Kidney (tissue), 14 donors: Measurements from ENCODE around the gene KCNK5. TPM values are rescaled to one million over a fixed set of nuclear protein-coding genes. Genes with fewer than 3 reads are reported as not detected.

Source experiments
- DNase-seq, 5 donors: peaks; one replicate each; pipeline ENCODE4 v3.0.0-alpha.2; 2013 to 2020
- FAIRE-seq: peaks from 2 replicates; lab custom pipeline; 2012; peaks lifted over from hg19 to GRCh38; lab: Jason Lieb, UNC
- H3K27ac ChIP-seq, 2 donors: one replicate each; pipeline ENCODE4 v1.7.0; 2013; ENCODE audit warnings: low read depth in 2 of 2, low read length in 2 of 2, inconsistent platforms in 1 of 2
- H3K27me3 ChIP-seq: one replicate; pipeline ENCODE4 v1.7.1; 2013; ENCODE audit warnings: low read length, inconsistent platforms; ENCODE audit not compliant: control insufficient read depth, insufficient read depth
- H3K36me3 ChIP-seq, 3 donors: one replicate each; pipeline versions ENCODE4 v1.7.0 to v1.7.1; 2013; ENCODE audit warnings: low read length in 3 of 3, control low read depth in 1 of 3, inconsistent platforms in 1 of 3; ENCODE audit not compliant: insufficient read depth in 3 of 3, control insufficient read depth in 2 of 3
- H3K4me1 ChIP-seq, 3 donors: one replicate each; pipeline versions ENCODE4 v1.7.0 to v1.7.1; 2013; ENCODE audit warnings: low read length in 3 of 3, inconsistent platforms in 1 of 3, low read depth in 1 of 3; ENCODE audit not compliant: control insufficient read depth in 2 of 3, insufficient read depth in 2 of 3
- H3K4me3 ChIP-seq, 3 donors: one replicate each; pipeline versions ENCODE4 v1.7.0 to v1.8.1; 2013; ENCODE audit warnings: low read length in 3 of 3, control low read depth in 1 of 3, inconsistent platforms in 1 of 3
- H3K9ac ChIP-seq, 3 donors: one replicate each; pipeline versions ENCODE4 v1.7.0 to v1.7.1; 2013; ENCODE audit warnings: low read length in 3 of 3, control low read depth in 1 of 3, inconsistent platforms in 1 of 3
- H3K9me3 ChIP-seq, 3 donors: one replicate each; pipeline versions ENCODE4 v1.7.0 to v1.7.1; 2013; ENCODE audit warnings: low read length in 3 of 3, control low read depth in 1 of 3, inconsistent platforms in 1 of 3; ENCODE audit not compliant: control insufficient read depth in 2 of 3, insufficient read depth in 1 of 3
- CTCF ChIP-seq: IDR thresholded peaks from 3 replicates; pipeline ENCODE4 v1.5.1; 2012; ENCODE audit warnings: mild to moderate bottlenecking, moderate library complexity, borderline replicate concordance; ENCODE audit not compliant: insufficient read depth; ENCODE audit errors: extremely low read depth
- intact Hi-C: fragments of 100-400 bp; cut with DNase I; formaldehyde crosslinking; loops from one replicate; pipeline ENCODE4 v1.11.1; 2022
- polyA plus RNA-seq: library from polyadenylated mRNA; stranded (reverse); fragments of 350-450 nt; fragmentation: Illumina TruSeq; extraction: RNeasy Lipid Tissue Mini Kit (QIAGEN cat#74804); gene quantifications from one replicate; pipeline ENCODE4 v1.2.3, GENCODE V29; 2014; ENCODE audit warnings: low read depth, low replicate concordance; ENCODE audit not compliant: insufficient read depth
- total RNA-seq: library from RNA; stranded (reverse); fragmentation: NEBNext Ultra II Directional; extraction: Animal tissue kit (Norgen Biotek cat#: 25700); gene quantifications from one replicate; pipeline ENCODE4 v1.2.1, GENCODE V29; 2021
- donor health status: control.
- donor health status: control.
- donor health status: control.
- donor health status: control.
- donor health status: control.
- donor health status: DM: yes; HTN: yes; CAD: no.
- donor health status: Normal renal cell carcinoma (clear cell type).

KCNK5 gene
- total and polyA plus RNA-seq, 2 donors from 2014 or later, result 48.4 to 77.0 TPM

DNA sequence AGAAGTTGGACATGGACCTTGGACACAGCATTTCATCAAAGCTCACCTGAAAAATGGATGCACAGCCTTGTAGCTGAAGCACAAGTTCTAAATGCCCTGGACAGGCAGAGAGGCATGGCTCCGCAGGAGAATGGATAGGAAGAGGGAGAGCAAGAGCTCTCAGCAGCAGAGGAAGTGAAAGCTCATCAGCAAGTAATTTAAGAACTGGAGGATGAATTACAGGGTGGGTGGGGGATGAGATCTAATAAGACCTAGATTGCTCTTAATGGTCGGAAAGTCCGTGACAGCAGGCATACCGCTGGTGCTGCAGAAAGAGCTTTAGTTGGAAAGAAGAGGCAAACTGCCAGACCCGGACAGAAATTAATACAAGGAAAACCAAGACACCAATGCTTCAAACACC is 77.0 kb downstream of the KCNK5 start:
- intact Hi-C loops, result no loop called here
- peak in 3 of 5 donors; percentile 17 to 78 (median 51) for DNase-seq

DNA sequence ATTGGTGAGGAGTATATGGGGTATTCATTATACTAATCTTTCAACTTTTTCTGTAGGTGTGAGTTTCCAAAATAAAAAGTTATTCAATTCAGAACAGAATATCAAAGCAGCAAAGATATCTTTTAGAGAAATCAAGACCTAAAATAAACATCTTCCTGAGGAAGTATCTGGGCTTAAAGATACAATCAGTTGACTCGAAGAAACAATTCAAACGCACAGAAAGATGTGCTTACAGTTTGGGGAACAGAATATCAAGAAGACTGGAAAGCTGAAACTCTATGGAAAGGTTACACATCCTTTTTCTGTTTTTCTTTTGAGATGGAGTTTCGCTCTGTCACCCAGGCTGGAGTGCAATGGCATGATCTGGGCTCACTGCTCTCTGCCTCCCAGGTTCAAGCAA is 78.1 kb downstream of the KCNK5 start:
- H3K4me3 ChIP-seq, result no peak overlapping the region
- FAIRE-seq (no peak), DNase-seq (no peak)
- no peak overlapping the region for H3K27ac ChIP-seq
- no peak for TF ChIP-seq CTCF
- no peak overlapping the region for H3K9ac ChIP-seq
- H3K27me3 ChIP-seq, result peaks cover 2% of the 10 kb centered on the region
- H3K36me3 ChIP-seq, result no peaks in the 10 kb centered on the region
- no peaks in the 10 kb centered on the region for H3K4me1 ChIP-seq
- intact Hi-C loops, result no loop called here
- no peaks in the 10 kb centered on the region for H3K9me3 ChIP-seq

More for the DNA sequence above, 77.0 kb downstream of the KCNK5 start:
- Histone ChIP-seq H3K4me3 (no peak overlapping the region), H3K36me3 (no peaks in the 10 kb centered on the region), H3K9ac (no peak overlapping the region), H3K27me3 (peaks cover 2% of the 10 kb centered on the region), H3K4me1 (no peaks in the 10 kb centered on the region), H3K27ac (no peak overlapping the region), H3K9me3 (no peaks in the 10 kb centered on the region)
- FAIRE-seq, result no peak
- no peak for TF ChIP-seq CTCF

DNA sequence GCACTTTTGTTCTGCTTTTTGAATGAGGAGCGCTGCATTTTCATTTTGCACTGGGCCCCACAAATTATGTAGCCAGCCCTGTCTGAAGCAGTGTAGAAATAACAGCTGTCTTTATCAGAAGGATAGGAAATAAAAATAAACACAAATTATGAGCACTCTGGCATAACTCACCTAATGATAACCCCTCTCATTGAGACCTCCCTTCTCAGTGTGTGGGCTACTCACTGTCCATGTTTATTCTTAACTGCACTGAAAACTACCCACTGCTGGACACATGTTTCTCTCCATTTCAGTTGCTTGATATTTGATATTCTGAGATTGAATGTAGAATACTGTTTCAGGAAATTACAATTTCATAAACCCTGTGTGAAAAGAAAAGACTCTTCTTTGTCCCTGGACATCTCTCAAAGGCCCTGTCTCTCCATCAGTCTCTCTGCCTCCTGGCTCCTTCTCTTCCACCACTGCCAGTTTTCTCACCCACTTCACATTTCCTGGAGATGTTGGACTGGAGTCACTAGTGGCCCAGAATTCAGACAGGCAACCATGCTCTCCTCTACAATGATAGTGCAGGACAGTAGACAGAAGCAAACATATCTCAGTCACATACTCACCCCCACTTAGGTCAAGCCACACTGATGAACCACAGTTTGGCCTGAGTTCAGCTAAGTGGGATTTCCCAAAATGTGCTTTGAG is 84.6 kb downstream of the KCNK5 start:
- no peaks in the 10 kb centered on the region for H3K27me3 ChIP-seq
- H3K27ac ChIP-seq, result no peak overlapping the region
- FAIRE-seq (no peak), DNase-seq (no peak)
- no peak overlapping the region for H3K4me3 ChIP-seq
- no peaks in the 10 kb centered on the region for H3K9me3 ChIP-seq
- TF ChIP-seq CTCF, result no peak
- intact Hi-C loops, result no loop called here
- no peaks in the 10 kb centered on the region for H3K4me1 ChIP-seq
- no peaks in the 10 kb centered on the region for H3K36me3 ChIP-seq
- H3K9ac ChIP-seq, result no peak overlapping the region
